CD4-positive, alpha-beta memory T cell (primary cell): Measurements from ENCODE around the gene PAQR6. TPM values are rescaled to one million over a fixed set of nuclear protein-coding genes. Genes with fewer than 3 reads are reported as not detected.

ENCODE experiments used
- CTCF ChIA-PET: fragments of 350-600 bp; sonication (Branson Sonifier 250); formaldehyde crosslinking; loops from one replicate; lab custom pipeline; 2021; ENCODE audit warnings: inconsistent platforms; ENCODE audit not compliant: partially characterized antibody; lab: Charles Lee
- POLR2A ChIA-PET: fragments of 350-600 bp; sonication (Branson Sonifier 250); formaldehyde crosslinking; loops from one replicate; lab custom pipeline; 2021; ENCODE audit not compliant: partially characterized antibody; lab: Charles Lee
- DNase-seq, 5 donors: peaks; one replicate each; pipeline versions ENCODE4 v3.0.0 to v3.0.0-alpha.2; 2020 to 2022; ENCODE audit warnings: mixed read lengths in 1 of 5
- H3K27ac ChIP-seq: one replicate; pipeline ENCODE4 v1.7.0; 2013; ENCODE audit warnings: low read depth, low read length
- H3K27me3 ChIP-seq: 2 replicates; pipeline ENCODE4 v1.7.0; 2013; ENCODE audit warnings: mild to moderate bottlenecking, low read length, moderate library complexity; ENCODE audit not compliant: insufficient read depth
- H3K36me3 ChIP-seq: 2 replicates; pipeline ENCODE4 v1.7.0; 2013; ENCODE audit warnings: mild to moderate bottlenecking, low read length, moderate library complexity; ENCODE audit not compliant: insufficient read depth
- H3K4me1 ChIP-seq: 2 replicates; pipeline ENCODE4 v1.7.0; 2013; ENCODE audit warnings: mild to moderate bottlenecking, low read length, moderate library complexity; ENCODE audit not compliant: insufficient read depth
- H3K4me3 ChIP-seq, 2 donors: one replicate each; pipeline ENCODE4 v1.7.0; 2013; ENCODE audit warnings: low read length in 2 of 2, mild to moderate bottlenecking in 1 of 2
- H3K9me3 ChIP-seq, 2 donors: one replicate each; pipeline ENCODE4 v1.7.0; 2013; ENCODE audit warnings: low read length in 2 of 2, control low read depth in 1 of 2; ENCODE audit not compliant: control insufficient read depth in 1 of 2
- H3K27ac Mint-ChIP-seq, 7 donors: one replicate each; pipeline ENCODE4 v1.8.0; 2020 to 2021; ENCODE audit warnings: mixed read lengths in 7 of 7, mild to moderate bottlenecking in 6 of 7, inconsistent platforms in 3 of 7, moderate library complexity in 3 of 7
- H3K27me3 Mint-ChIP-seq, 2 donors: one replicate each; pipeline ENCODE4 v1.8.0; 2020 to 2021; ENCODE audit warnings: mixed read lengths in 2 of 2
- H3K36me3 Mint-ChIP-seq, 2 donors: one replicate each; pipeline ENCODE4 v1.8.0; 2020 to 2021; ENCODE audit warnings: mixed read lengths in 2 of 2, inconsistent platforms in 1 of 2, mild to moderate bottlenecking in 1 of 2
- H3K4me1 Mint-ChIP-seq, 4 donors: one replicate each; pipeline ENCODE4 v1.8.0; 2020 to 2021; ENCODE audit warnings: mixed read lengths in 4 of 4, mild to moderate bottlenecking in 1 of 4
- H3K4me3 Mint-ChIP-seq, 8 donors: one replicate each; pipeline ENCODE4 v1.8.0; 2020 to 2021; ENCODE audit warnings: mixed read lengths in 8 of 8, mild to moderate bottlenecking in 7 of 8, moderate library complexity in 6 of 8, inconsistent platforms in 3 of 8
- H3K9me3 Mint-ChIP-seq, 8 donors: one replicate each; pipeline ENCODE4 v1.8.0; 2020 to 2021; ENCODE audit warnings: mixed read lengths in 8 of 8, mild to moderate bottlenecking in 5 of 8, inconsistent platforms in 3 of 8, moderate library complexity in 1 of 8
- intact Hi-C: fragments of 100-400 bp; cut with micrococcal nuclease; formaldehyde crosslinking; loops from one replicate; pipeline ENCODE4 v1.15.1; 2023
- polyA plus RNA-seq, 2 donors: library from polyadenylated mRNA; unstranded; fragments of 300-500 nt; fragmentation: Illumina TruSeq; gene quantifications; one replicate each; pipeline ENCODE4 v1.2.3, GENCODE V29; 2021
- total RNA-seq, 2 experiments: library from RNA; stranded (reverse); gene quantifications; one replicate each; pipeline ENCODE4 v1.2.3, GENCODE V29; 2021

The PAQR6 gene
- total and polyA plus RNA-seq, 4 experiments from 2014 or later, result 0.11 to 1.9 (median 0.94) TPM

GRCh38 chr1:156266051-156266450 lies 18.2 kb upstream of the PAQR6 start:
- intact Hi-C loops, result no loop called here
- peaks cover 0 to 1% (median 0%) of the 10 kb centered on the region in 8 donors for H3K9me3 Mint-ChIP-seq
- H3K4me1 Mint-ChIP-seq, result peaks cover 0 to 4% (median 2%) of the 10 kb centered on the region in 4 donors
- no peak overlapping the region for H3K4me3 Mint-ChIP-seq
- no peaks in the 10 kb centered on the region for H3K27me3 Mint-ChIP-seq
- no peak for DNase-seq
- Histone ChIP-seq H3K27me3 (no peaks in the 10 kb centered on the region), H3K4me3 (no peak overlapping the region), H3K27ac (no peak overlapping the region), H3K4me1 (no peaks in the 10 kb centered on the region), H3K36me3 (peaks cover 66% of the 10 kb centered on the region), H3K9me3 (no peaks in the 10 kb centered on the region)
- CTCF ChIA-PET, result no interaction called here
- peaks cover 61 to 71% of the 10 kb centered on the region in 2 donors for H3K36me3 Mint-ChIP-seq
- H3K27ac Mint-ChIP-seq, result no peak overlapping the region
- POLR2A ChIA-PET, result no interaction called here

- no peak overlapping the region for H3K27ac ChIP-seq
- no peak for DNase-seq
- Mint-ChIP-seq H3K27me3 (no peaks in the 10 kb centered on the region), H3K27ac (no peak overlapping the region), H3K4me3 (no peak overlapping the region), H3K9me3 (peaks cover 0 to 1% (median 0%) of the 10 kb centered on the region in 8 donors), H3K36me3 (peaks cover 66 to 80% of the 10 kb centered on the region in 2 donors), H3K4me1 (peaks cover 0 to 4% (median 2%) of the 10 kb centered on the region in 4 donors)
- POLR2A ChIA-PET, result interaction anchor here (1.2 kb wide), 1 partner anchor 19 kb away, joined by 3 read pairs; the partner anchor contains the start of gene SMG5
- H3K4me3 ChIP-seq, result no peak overlapping the region
- no peaks in the 10 kb centered on the region for H3K4me1 ChIP-seq
- no peaks in the 10 kb centered on the region for H3K9me3 ChIP-seq
- intact Hi-C loops, result no loop called here
- no peaks in the 10 kb centered on the region for H3K27me3 ChIP-seq
- CTCF ChIA-PET, result interaction anchor here (0.7 to 0.8 kb wide), 2 partner anchors 9 to 128 kb away, joined by 3 to 5 read pairs; no protein-coding TSS in a partner anchor
- H3K36me3 ChIP-seq, result peaks cover 80% of the 10 kb centered on the region
These were observed 15.4 kb upstream of the PAQR6 start for GRCh38 chr1:156263288-156263655.

- peak overlapping the region in 2 of 7 donors; percentile 31 to 36 for H3K27ac Mint-ChIP-seq
- DNase-seq, result no peak
- H3K36me3 ChIP-seq, result peaks cover 80% of the 10 kb centered on the region
- H3K4me1 Mint-ChIP-seq, result peaks cover 0 to 4% (median 2%) of the 10 kb centered on the region in 4 donors
- H3K27ac ChIP-seq, result no peak overlapping the region
- H3K27me3 Mint-ChIP-seq, result no peaks in the 10 kb centered on the region
- POLR2A ChIA-PET, result interaction anchor here (1.2 kb wide), 1 partner anchor 20 kb away, joined by 3 read pairs; the partner anchor contains the start of gene SMG5
- no peaks in the 10 kb centered on the region for H3K9me3 ChIP-seq
- H3K4me1 ChIP-seq, result no peaks in the 10 kb centered on the region
- H3K27me3 ChIP-seq, result no peaks in the 10 kb centered on the region
- H3K36me3 Mint-ChIP-seq, result peaks cover 60 to 80% of the 10 kb centered on the region in 2 donors
- intact Hi-C loops, result no loop called here
- H3K9me3 Mint-ChIP-seq, result peaks cover 0 to 1% (median 0%) of the 10 kb centered on the region in 8 donors
- H3K4me3 Mint-ChIP-seq, result no peak overlapping the region
- CTCF ChIA-PET, result interaction anchor here (0.8 kb wide), 1 partner anchor 9 kb away, joined by 3 read pairs; no protein-coding TSS in a partner anchor
- no peak overlapping the region for H3K4me3 ChIP-seq
These were observed 14.8 kb upstream of the PAQR6 start for GRCh38 chr1:156262461-156263287.

GRCh38 chr1:156260896-156261295 lies 13.0 kb upstream of the PAQR6 start:
- Mint-ChIP-seq H3K27me3 (no peaks in the 10 kb centered on the region), H3K27ac (peak overlapping the region in 4 of 7 donors; percentile 35 to 78 (median 68)), H3K36me3 (peaks cover 50 to 77% of the 10 kb centered on the region in 2 donors), H3K9me3 (peaks cover 0 to 1% (median 0%) of the 10 kb centered on the region in 8 donors), H3K4me3 (no peak overlapping the region), H3K4me1 (peaks cover 0 to 4% (median 2%) of the 10 kb centered on the region in 4 donors)
- ChIA-PET POLR2A (interaction anchor here (1.3 kb wide), 1 partner anchor 17 kb away, joined by 3 read pairs; no protein-coding TSS in a partner anchor), CTCF (interaction anchor here (0.7 to 0.9 kb wide), 2 partner anchors 21 to 166 kb away, joined by 4 read pairs; partner anchors contain the start of gene SMG5)
- Histone ChIP-seq H3K4me1 (no peaks in the 10 kb centered on the region), H3K9me3 (no peaks in the 10 kb centered on the region), H3K27ac (no peak overlapping the region), H3K4me3 (no peak overlapping the region), H3K27me3 (no peaks in the 10 kb centered on the region), H3K36me3 (peaks cover 76% of the 10 kb centered on the region)
- no peak for DNase-seq
- intact Hi-C loops, result no loop called here

GRCh38 chr1:156259805-156260204 lies 11.9 kb upstream of the PAQR6 start:
- Mint-ChIP-seq H3K4me3 (no peak overlapping the region), H3K27me3 (no peaks in the 10 kb centered on the region), H3K36me3 (peaks cover 43 to 70% of the 10 kb centered on the region in 2 donors), H3K9me3 (no peaks in the 10 kb centered on the region), H3K27ac (peak overlapping the region in 2 of 7 donors; percentile 29 to 43), H3K4me1 (peaks cover 0 to 4% (median 0%) of the 10 kb centered on the region in 4 donors)
- ChIA-PET CTCF (interaction anchor here (0.9 to 1.4 kb wide), 2 partner anchors 22 to 113 kb away, joined by 4 read pairs; partner anchors contain the start of gene SMG5), POLR2A (no interaction called here)
- H3K4me1 ChIP-seq, result no peaks in the 10 kb centered on the region
- H3K36me3 ChIP-seq, result peaks cover 69% of the 10 kb centered on the region
- intact Hi-C loops, result no loop called here
- no peaks in the 10 kb centered on the region for H3K27me3 ChIP-seq
- H3K27ac ChIP-seq, result no peak overlapping the region
- DNase-seq, result no peak
- H3K4me3 ChIP-seq, result no peak overlapping the region
- no peaks in the 10 kb centered on the region for H3K9me3 ChIP-seq

GRCh38 chr1:156258859-156259258 lies 11.0 kb upstream of the PAQR6 start:
- Histone ChIP-seq H3K9me3 (no peaks in the 10 kb centered on the region), H3K27me3 (no peaks in the 10 kb centered on the region), H3K4me1 (no peaks in the 10 kb centered on the region), H3K27ac (no peak overlapping the region), H3K36me3 (peaks cover 76% of the 10 kb centered on the region), H3K4me3 (no peak overlapping the region)
- peak overlapping the region in 2 of 7 donors; percentile 52 to 79 for H3K27ac Mint-ChIP-seq
- H3K4me1 Mint-ChIP-seq, result no peaks in the 10 kb centered on the region
- intact Hi-C loops, result no loop called here
- ChIA-PET CTCF (no interaction called here), POLR2A (no interaction called here)
- DNase-seq, result no peak
- no peaks in the 10 kb centered on the region for H3K27me3 Mint-ChIP-seq
- H3K9me3 Mint-ChIP-seq, result no peaks in the 10 kb centered on the region
- no peak overlapping the region for H3K4me3 Mint-ChIP-seq
- H3K36me3 Mint-ChIP-seq, result peaks cover 41 to 69% of the 10 kb centered on the region in 2 donors

GRCh38 chr1:156257711-156258110 lies 9.9 kb upstream of the PAQR6 start:
- no peaks in the 10 kb centered on the region for H3K27me3 ChIP-seq
- H3K4me3 ChIP-seq, result no peak overlapping the region
- H3K4me1 Mint-ChIP-seq, result peaks cover 0 to 6% (median 3%) of the 10 kb centered on the region in 4 donors
- CTCF ChIA-PET, result interaction anchor here (1.2 kb wide), 1 partner anchor 11 kb away, joined by 3 read pairs; no protein-coding TSS in a partner anchor
- H3K27ac ChIP-seq, result no peak overlapping the region
- H3K9me3 ChIP-seq, result no peaks in the 10 kb centered on the region
- H3K27ac Mint-ChIP-seq, result peak overlapping the region in 2 of 7 donors; percentile 62 to 75
- intact Hi-C loops, result no loop called here
- no peaks in the 10 kb centered on the region for H3K27me3 Mint-ChIP-seq
- H3K4me3 Mint-ChIP-seq, result no peak overlapping the region
- no peaks in the 10 kb centered on the region for H3K4me1 ChIP-seq
- H3K36me3 ChIP-seq, result peaks cover 78% of the 10 kb centered on the region
- no peaks in the 10 kb centered on the region for H3K9me3 Mint-ChIP-seq
- POLR2A ChIA-PET, result no interaction called here
- DNase-seq, result no peak
- peaks cover 44 to 70% of the 10 kb centered on the region in 2 donors for H3K36me3 Mint-ChIP-seq
